Measurements from ENCODE around the gene SLC12A8. TPM values are rescaled to one million over a fixed set of nuclear protein-coding genes. Genes with fewer than 3 reads are reported as not detected.

SLC12A8 gene
- total and polyA plus RNA-seq, 12 donors, result 1.0 to 5.9 (median 1.8) TPM

GRCh38 chr3:125055331-125055912 is 157.1 kb downstream of the SLC12A8 start:
- Histone ChIP-seq H3K4me1 (replicated peaks in 1 of 2) (peaks cover 10 to 50% of the 10 kb centered on the region in 2 donors), H3K4me3 (peak overlapping the region; percentile 35 to 82 (median 52)), H3K9me3 (replicated peaks in 1 of 3) (no peaks in the 10 kb centered on the region), H3K36me3 (replicated peaks in 1 of 2) (no peaks in the 10 kb centered on the region), H3K27ac (peak overlapping the region; percentile 27 to 98 (median 86)), H3K27me3 (no peaks in the 10 kb centered on the region)
- TF ChIP-seq CTCF (IDR thresholded peaks at IDR 0.05) (no peak), POLR2A (IDR thresholded peaks at IDR 0.05) (no peak)
- intact Hi-C loops (cut with DNase I), result no loop called here
- 0 to 1% (median 0%) methylated on average over 7 to 78 of the region's 78 CpGs for WGBS, 4 donors
- DNase-seq, result peak in 3 of 7 donors; percentile 28 to 64 (median 33)

- TF ChIP-seq POLR2A (IDR thresholded peaks at IDR 0.05) (peak; percentile 13 to 74), CTCF (IDR thresholded peaks at IDR 0.05) (peak in 3 of 6 experiments; percentile 26 to 49 (median 43))
These were observed 157.9 kb downstream of the SLC12A8 start for GRCh38 chr3:125054449-125055329.

GRCh38 chr3:125054062-125054448 is 158.5 kb downstream of the SLC12A8 start:
- peak overlapping the region in 3 of 5 donors; percentile 67 to 98 (median 79) for H3K27ac ChIP-seq
- no peaks in the 10 kb centered on the region for H3K9me3 ChIP-seq (replicated peaks in 1 of 3)
- H3K4me3 ChIP-seq, result peak overlapping the region in 1 of 4 donors; percentile 82
- 72 to 81% (median 74%) methylated on average over 7 of the region's 7 CpGs for WGBS, 4 donors
- H3K27me3 ChIP-seq, result no peaks in the 10 kb centered on the region
- H3K36me3 ChIP-seq (replicated peaks in 1 of 2), result no peaks in the 10 kb centered on the region
- TF ChIP-seq POLR2A (IDR thresholded peaks at IDR 0.05) (no peak), CTCF (IDR thresholded peaks at IDR 0.05) (no peak)
- H3K4me1 ChIP-seq (replicated peaks in 1 of 2), result peaks cover 10 to 50% of the 10 kb centered on the region in 2 donors
- no peak for DNase-seq
- intact Hi-C loops (cut with DNase I), result no loop called here

More at GRCh38 chr3:125054449-125055329, 157.9 kb downstream of the SLC12A8 start:
- Histone ChIP-seq H3K27me3 (no peaks in the 10 kb centered on the region), H3K4me1 (replicated peaks in 1 of 2) (peaks cover 10 to 50% of the 10 kb centered on the region in 2 donors), H3K27ac (peak overlapping the region; percentile 27 to 98 (median 79)), H3K4me3 (peak overlapping the region; percentile 35 to 82 (median 52)), H3K36me3 (replicated peaks in 1 of 2) (no peaks in the 10 kb centered on the region), H3K9me3 (replicated peaks in 1 of 3) (no peaks in the 10 kb centered on the region)
- peak in 4 of 7 donors; percentile 35 to 67 (median 46) for DNase-seq
- WGBS, 4 donors, result 1 to 2% (median 2%) methylated on average over 17 of the region's 17 CpGs
- intact Hi-C loops (cut with DNase I), result no loop called here

GRCh38 chr3:125053304-125053699 is 159.2 kb downstream of the SLC12A8 start:
- 94 to 100% (median 96%) methylated on average over 2 of the region's 2 CpGs for WGBS, 4 donors
- H3K4me1 ChIP-seq (replicated peaks in 1 of 2), result peaks cover 10 to 50% of the 10 kb centered on the region in 2 donors
- H3K36me3 ChIP-seq (replicated peaks in 1 of 2), result no peaks in the 10 kb centered on the region
- no peak for TF ChIP-seq POLR2A (IDR thresholded peaks at IDR 0.05)
- no peak for TF ChIP-seq CTCF (IDR thresholded peaks at IDR 0.05)
- DNase-seq, result no peak
- H3K27me3 ChIP-seq, result no peaks in the 10 kb centered on the region
- intact Hi-C loops (cut with DNase I), result no loop called here
- H3K4me3 ChIP-seq, result no peak overlapping the region
- no peaks in the 10 kb centered on the region for H3K9me3 ChIP-seq (replicated peaks in 1 of 3)
- peak overlapping the region in 3 of 5 donors; percentile 27 to 98 (median 79) for H3K27ac ChIP-seq

Measured in adrenal gland (tissue), 12 donors.